Activated T-cell treated with anti-CD3 and anti-CD28 coated beads, Interleukin-2, amount 50 U/mL, for 72 hours (primary cell): ENCODE measurements around the gene TSKS. TPM values are rescaled to one million over a fixed set of nuclear protein-coding genes. Genes with fewer than 3 reads are reported as not detected.
A peak's percentile ranks its signal among the peaks of the same experiment; 100 is the strongest.
"Not testable (repeated sequence)": the region's sequence is repeated elsewhere in the genome, so short reads cannot be mapped to it uniquely, and the experiment has no call there.

Source experiments
- ATAC-seq, 2 donors: fragments of 150-1000 bp; cut with Tn5 transposase; replicated peaks in 1 of 2; 2 replicates each; pipeline ENCODE4 v1.10.0; 2021; ENCODE audit warnings: moderate library complexity in 2 of 2, mild to moderate bottlenecking in 1 of 2
- DNase-seq, 2 donors: peaks; one replicate each; pipeline ENCODE4 v3.0.0; 2021 to 2022; ENCODE audit warnings: mixed read lengths in 1 of 2
- H3K27ac Mint-ChIP-seq: one replicate; pipeline ENCODE4 v1.8.0; 2022; ENCODE audit warnings: mild to moderate bottlenecking, moderate library complexity, mixed read lengths
- H3K27me3 Mint-ChIP-seq: one replicate; pipeline ENCODE4 v1.8.0; 2022; ENCODE audit warnings: low read depth, mixed read lengths
- H3K36me3 Mint-ChIP-seq, 2 donors: one replicate each; pipeline ENCODE4 v1.8.0; 2022; ENCODE audit warnings: mixed read lengths in 2 of 2, mild to moderate bottlenecking in 1 of 2; ENCODE audit not compliant: insufficient read depth in 2 of 2
- H3K4me1 Mint-ChIP-seq: one replicate; pipeline ENCODE4 v1.8.0; 2022; ENCODE audit warnings: low read depth, mixed read lengths
- H3K4me3 Mint-ChIP-seq, 2 donors: one replicate each; pipeline ENCODE4 v1.8.0; 2022; ENCODE audit warnings: mild to moderate bottlenecking in 2 of 2, mixed read lengths in 2 of 2, moderate library complexity in 2 of 2
- H3K9me3 Mint-ChIP-seq, 2 donors: one replicate each; pipeline ENCODE4 v1.8.0; 2022; ENCODE audit warnings: mixed read lengths in 2 of 2
- total RNA-seq, 2 donors: library from RNA; stranded (reverse); gene quantifications; one replicate each; pipeline ENCODE4 v1.2.3, GENCODE V29; 2022

TSKS gene
- total RNA-seq, 2 donors from 2014 or later, result 0.19 to 2.4 TPM

GRCh38 chr19:49749055-49749716, 13.9 kb downstream of the TSKS start:
- ATAC-seq (no peak), DNase-seq (no peak)

GRCh38 chr19:49746206-49746958, 16.7 kb downstream of the TSKS start:
- Mint-ChIP-seq H3K36me3 (no peaks in the 10 kb centered on the region), H3K4me3 (peak overlapping the region in 1 of 2 donors; percentile 41), H3K27me3 (no peaks in the 10 kb centered on the region), H3K27ac (no peak overlapping the region), H3K4me1 (peaks cover 8% of the 10 kb centered on the region), H3K9me3 (no peaks in the 10 kb centered on the region)
- DNase-seq, result peak; percentile 57 to 77
- peak; percentile 59 to 75 for ATAC-seq

More at GRCh38 chr19:49749055-49749716, 13.9 kb downstream of the TSKS start:
- H3K27ac Mint-ChIP-seq, result no peak overlapping the region
- H3K27me3 Mint-ChIP-seq, result no peaks in the 10 kb centered on the region
- no peaks in the 10 kb centered on the region for H3K9me3 Mint-ChIP-seq
- H3K36me3 Mint-ChIP-seq, result no peaks in the 10 kb centered on the region
- H3K4me3 Mint-ChIP-seq, result no peak overlapping the region
- H3K4me1 Mint-ChIP-seq, result peaks cover 8% of the 10 kb centered on the region

GRCh38 chr19:49744946-49745381, 18.1 kb downstream of the TSKS start:
- ATAC-seq (no peak), DNase-seq (no peak)
- no peaks in the 10 kb centered on the region for H3K36me3 Mint-ChIP-seq
- peaks cover 8% of the 10 kb centered on the region for H3K4me1 Mint-ChIP-seq
- peaks cover 0 to 2% of the 10 kb centered on the region in 2 donors for H3K9me3 Mint-ChIP-seq
- no peak overlapping the region for H3K4me3 Mint-ChIP-seq
- H3K27me3 Mint-ChIP-seq, result no peaks in the 10 kb centered on the region
- H3K27ac Mint-ChIP-seq, result no peak overlapping the region

- Mint-ChIP-seq H3K9me3 (peaks cover 0 to 2% of the 10 kb centered on the region in 2 donors), H3K4me1 (peaks cover 7% of the 10 kb centered on the region), H3K27ac (no peak overlapping the region), H3K36me3 (no peaks in the 10 kb centered on the region), H3K27me3 (no peaks in the 10 kb centered on the region), H3K4me3 (no peak overlapping the region)
- no peak for ATAC-seq
- DNase-seq, result no peak
Measured at GRCh38 chr19:49741210-49741844, 21.8 kb downstream of the TSKS start.

- Mint-ChIP-seq H3K4me3 (no peak overlapping the region), H3K27me3 (no peaks in the 10 kb centered on the region), H3K9me3 (peaks cover 0 to 2% of the 10 kb centered on the region in 2 donors), H3K36me3 (no peaks in the 10 kb centered on the region), H3K27ac (no peak overlapping the region), H3K4me1 (no peaks in the 10 kb centered on the region)
- ATAC-seq, result no peak
- no peak for DNase-seq
Measured at GRCh38 chr19:49739933-49740332, 23.2 kb downstream of the TSKS start.

- Mint-ChIP-seq H3K27me3 (no peaks in the 10 kb centered on the region), H3K4me3 (no peak overlapping the region), H3K9me3 (peaks cover 0 to 2% of the 10 kb centered on the region in 2 donors), H3K27ac (no peak overlapping the region), H3K36me3 (no peaks in the 10 kb centered on the region), H3K4me1 (no peaks in the 10 kb centered on the region)
- ATAC-seq (no peak), DNase-seq (no peak)
Measured at GRCh38 chr19:49739098-49739497, 24.0 kb downstream of the TSKS start.

GRCh38 chr19:49738268-49738667, 24.8 kb downstream of the TSKS start:
- H3K4me1 Mint-ChIP-seq, result no peaks in the 10 kb centered on the region
- DNase-seq (no peak), ATAC-seq (no peak)
- no peaks in the 10 kb centered on the region for H3K36me3 Mint-ChIP-seq
- H3K9me3 Mint-ChIP-seq, result peaks cover 0 to 2% of the 10 kb centered on the region in 2 donors
- H3K4me3 Mint-ChIP-seq, result no peak overlapping the region
- H3K27me3 Mint-ChIP-seq, result no peaks in the 10 kb centered on the region
- H3K27ac Mint-ChIP-seq, result no peak overlapping the region

- ATAC-seq, result no peak
- H3K36me3 Mint-ChIP-seq, result no peaks in the 10 kb centered on the region
Measured at GRCh38 chr19:49730166-49730565, 32.9 kb downstream of the TSKS start.

GRCh38 chr19:49727217-49728030, 35.7 kb downstream of the TSKS start:
- Mint-ChIP-seq H3K36me3 (peaks cover 0 to 1% of the 10 kb centered on the region in 2 donors), H3K9me3 (no peaks in the 10 kb centered on the region), H3K27me3 (no peaks in the 10 kb centered on the region), H3K4me3 (no peak overlapping the region), H3K27ac (no peak overlapping the region), H3K4me1 (no peaks in the 10 kb centered on the region)
- DNase-seq (no peak), ATAC-seq (no peak)

More at GRCh38 chr19:49730166-49730565, 32.9 kb downstream of the TSKS start:
- H3K4me3 Mint-ChIP-seq, result no peak overlapping the region
- no peaks in the 10 kb centered on the region for H3K27me3 Mint-ChIP-seq
- H3K9me3 Mint-ChIP-seq, result no peaks in the 10 kb centered on the region
- no peaks in the 10 kb centered on the region for H3K4me1 Mint-ChIP-seq
- H3K27ac Mint-ChIP-seq, result no peak overlapping the region
- DNase-seq, result no peak

GRCh38 chr19:49719420-49719819, 43.7 kb downstream of the TSKS start:
- not testable (repeated sequence) for H3K27ac Mint-ChIP-seq, DNase-seq, H3K27me3 Mint-ChIP-seq, ATAC-seq, H3K9me3 Mint-ChIP-seq, H3K4me3 Mint-ChIP-seq, H3K36me3 Mint-ChIP-seq
- peaks cover 13% of the 10 kb centered on the region for H3K4me1 Mint-ChIP-seq

GRCh38 chr19:49718991-49719390, 44.1 kb downstream of the TSKS start:
- no peaks in the 10 kb centered on the region for H3K36me3 Mint-ChIP-seq
- peaks cover 0 to 3% of the 10 kb centered on the region in 2 donors for H3K9me3 Mint-ChIP-seq
- peaks cover 13% of the 10 kb centered on the region for H3K4me1 Mint-ChIP-seq
- DNase-seq, result no peak
- H3K27me3 Mint-ChIP-seq, result no peaks in the 10 kb centered on the region
- no peak overlapping the region for H3K4me3 Mint-ChIP-seq
- peak overlapping the region; percentile 15 for H3K27ac Mint-ChIP-seq
- no peak for ATAC-seq

- H3K9me3 Mint-ChIP-seq, result peaks cover 0 to 3% of the 10 kb centered on the region in 2 donors
- no peak for ATAC-seq
- no peak overlapping the region for H3K27ac Mint-ChIP-seq
- no peak for DNase-seq
- peaks cover 13% of the 10 kb centered on the region for H3K4me1 Mint-ChIP-seq
- no peaks in the 10 kb centered on the region for H3K36me3 Mint-ChIP-seq
- no peaks in the 10 kb centered on the region for H3K27me3 Mint-ChIP-seq
- H3K4me3 Mint-ChIP-seq, result peak overlapping the region; percentile 70 to 87
Measured at GRCh38 chr19:49718511-49718910, 44.6 kb downstream of the TSKS start.
